ENCODE data around the gene SRMS. TPM values are rescaled to one million over a fixed set of nuclear protein-coding genes. Genes with fewer than 3 reads are reported as not detected.

SRMS gene
- total RNA-seq, 1 donor, result not detected

GRCh38 chr20:63500151-63500901 lies 47.2 kb downstream of the SRMS start:
- Histone ChIP-seq H3K4me3 (ENCODE audit: insufficient read depth, low read length) (no peak overlapping the region), H3K9me3 (ENCODE audit: low read depth, low read length) (no peaks in the 10 kb centered on the region), H3K4me2 (ENCODE audit: insufficient read depth, low read length) (no peak overlapping the region), H2AFZ (ENCODE audit: low read length) (no peak overlapping the region), H3K79me2 (ENCODE audit: insufficient read depth, low read length) (no peaks in the 10 kb centered on the region), H3K4me1 (ENCODE audit: insufficient read depth, low read length) (peaks cover 4% of the 10 kb centered on the region), H3K27me3 (ENCODE audit: insufficient read depth, low read length) (peaks cover 39% of the 10 kb centered on the region), H4K20me1 (ENCODE audit: insufficient read depth, low read length) (no peaks in the 10 kb centered on the region), H3K27ac (ENCODE audit: low read depth, low read length) (no peak overlapping the region), H3K36me3 (ENCODE audit: insufficient read depth, low read length) (no peaks in the 10 kb centered on the region)
- DNase-seq (ENCODE audit: insufficient read length, low spot score, missing footprints), result peak; percentile 86
- TF ChIP-seq CTCF (IDR thresholded peaks at IDR 0.05; ENCODE audit: extremely low read depth, low read depth, low read length), result no peak

- peaks cover 4% of the 10 kb centered on the region for H3K4me1 ChIP-seq (ENCODE audit: insufficient read depth, low read length)
- H3K27ac ChIP-seq (ENCODE audit: low read depth, low read length), result no peak overlapping the region
- H3K9me3 ChIP-seq (ENCODE audit: low read depth, low read length), result no peaks in the 10 kb centered on the region
- H3K36me3 ChIP-seq (ENCODE audit: insufficient read depth, low read length), result no peaks in the 10 kb centered on the region
- DNase-seq (ENCODE audit: insufficient read length, low spot score, missing footprints), result peak; percentile 82
- no peak for TF ChIP-seq CTCF (IDR thresholded peaks at IDR 0.05; ENCODE audit: extremely low read depth, low read depth, low read length)
- no peak overlapping the region for H3K4me3 ChIP-seq (ENCODE audit: insufficient read depth, low read length)
- no peak overlapping the region for H3K4me2 ChIP-seq (ENCODE audit: insufficient read depth, low read length)
- no peaks in the 10 kb centered on the region for H3K79me2 ChIP-seq (ENCODE audit: insufficient read depth, low read length)
- no peaks in the 10 kb centered on the region for H4K20me1 ChIP-seq (ENCODE audit: insufficient read depth, low read length)
- peaks cover 35% of the 10 kb centered on the region for H3K27me3 ChIP-seq (ENCODE audit: insufficient read depth, low read length)
- H2AFZ ChIP-seq (ENCODE audit: low read length), result no peak overlapping the region
Measured at GRCh38 chr20:63499338-63499969, 48.1 kb downstream of the SRMS start.

GRCh38 chr20:63498960-63499337 lies 48.6 kb downstream of the SRMS start, which contains the start of gene EEF1A2:
EEF1A2 (minus strand) TSS chr20:63499083; CDS start chr20:63497763, 1,320 bp downstream.
- Histone ChIP-seq H2AFZ (ENCODE audit: low read length) (no peak within 1 kb of the TSS), H3K9me3 (ENCODE audit: low read depth, low read length) (no peaks in the 10 kb centered on the region), H3K27me3 (ENCODE audit: insufficient read depth, low read length) (peaks cover 35% of the 10 kb centered on the region), H3K36me3 (ENCODE audit: insufficient read depth, low read length) (no peaks in the 10 kb centered on the region), H3K4me1 (ENCODE audit: insufficient read depth, low read length) (peaks cover 4% of the 10 kb centered on the region), H3K4me3 (ENCODE audit: insufficient read depth, low read length) (no peak within 1 kb of the TSS), H4K20me1 (ENCODE audit: insufficient read depth, low read length) (no peaks in the 10 kb centered on the region), H3K4me2 (ENCODE audit: insufficient read depth, low read length) (no peak within 1 kb of the TSS), H3K79me2 (ENCODE audit: insufficient read depth, low read length) (no peaks in the 10 kb centered on the region), H3K27ac (ENCODE audit: low read depth, low read length) (no peak within 1 kb of the TSS)
- no peak for TF ChIP-seq CTCF (IDR thresholded peaks at IDR 0.05; ENCODE audit: extremely low read depth, low read depth, low read length)
- peak; percentile 83 for DNase-seq (ENCODE audit: insufficient read length, low spot score, missing footprints)

Data from osteoblast (primary cell).